Measurements from ENCODE around the gene SCN1A. TPM values are rescaled to one million over a fixed set of nuclear protein-coding genes. Genes with fewer than 3 reads are reported as not detected.
A peak's percentile ranks its signal among the peaks of the same experiment; 100 is the strongest.

The SCN1A gene
- total RNA-seq, 1 experiment from 2014 or later, result 0.62 TPM

- Histone ChIP-seq H3K36me3 (ENCODE audit: insufficient read depth, low read length, poor library complexity, severe bottlenecking) (no peaks in the 10 kb centered on the region), H3K9me3 (ENCODE audit: low read depth, low read length, poor library complexity, severe bottlenecking) (no peaks in the 10 kb centered on the region), H3K27me3 (replicated peaks; ENCODE audit: insufficient read depth, low read depth, low read length, poor library complexity) (no peaks in the 10 kb centered on the region), H3K4me3 (ENCODE audit: low read depth, low read length, poor library complexity, severe bottlenecking) (no peak overlapping the region), H3K4me1 (ENCODE audit: insufficient read depth, low read length, poor library complexity, severe bottlenecking) (no peaks in the 10 kb centered on the region), H3K27ac (ENCODE audit: low read depth, low read length, poor library complexity, severe bottlenecking) (no peak overlapping the region)
- TF ChIP-seq EZH2 (IDR thresholded peaks at IDR 0.05; ENCODE audit: borderline replicate concordance, low read depth, low read length, poor library complexity, severe bottlenecking), result no peak
- TF ChIP-seq, protein P1, sequence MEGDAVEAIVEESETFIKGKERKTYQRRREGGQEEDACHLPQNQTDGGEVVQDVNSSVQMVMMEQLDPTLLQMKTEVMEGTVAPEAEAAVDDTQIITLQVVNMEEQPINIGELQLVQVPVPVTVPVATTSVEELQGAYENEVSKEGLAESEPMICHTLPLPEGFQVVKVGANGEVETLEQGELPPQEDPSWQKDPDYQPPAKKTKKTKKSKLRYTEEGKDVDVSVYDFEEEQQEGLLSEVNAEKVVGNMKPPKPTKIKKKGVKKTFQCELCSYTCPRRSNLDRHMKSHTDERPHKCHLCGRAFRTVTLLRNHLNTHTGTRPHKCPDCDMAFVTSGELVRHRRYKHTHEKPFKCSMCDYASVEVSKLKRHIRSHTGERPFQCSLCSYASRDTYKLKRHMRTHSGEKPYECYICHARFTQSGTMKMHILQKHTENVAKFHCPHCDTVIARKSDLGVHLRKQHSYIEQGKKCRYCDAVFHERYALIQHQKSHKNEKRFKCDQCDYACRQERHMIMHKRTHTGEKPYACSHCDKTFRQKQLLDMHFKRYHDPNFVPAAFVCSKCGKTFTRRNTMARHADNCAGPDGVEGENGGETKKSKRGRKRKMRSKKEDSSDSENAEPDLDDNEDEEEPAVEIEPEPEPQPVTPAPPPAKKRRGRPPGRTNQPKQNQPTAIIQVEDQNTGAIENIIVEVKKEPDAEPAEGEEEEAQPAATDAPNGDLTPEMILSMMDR (conservative IDR thresholded peaks at IDR 0.05; ENCODE audit: low read depth, low read length), result no peak
- DNase-seq (ENCODE audit: low spot score), result no peak
- CTCF ChIA-PET, result no interaction called here
- intact Hi-C loops (cut with micrococcal nuclease; ENCODE audit: unreplicated experiment), result no loop called here
- no TSS peak for BruUV-seq (replicated peaks)
- POLR2A ChIA-PET (ENCODE audit: low non-redundant PET), result no interaction called here
Measured at GRCh38 chr2:166060191-166060590, 67.6 kb downstream of the SCN1A start.

DNA sequence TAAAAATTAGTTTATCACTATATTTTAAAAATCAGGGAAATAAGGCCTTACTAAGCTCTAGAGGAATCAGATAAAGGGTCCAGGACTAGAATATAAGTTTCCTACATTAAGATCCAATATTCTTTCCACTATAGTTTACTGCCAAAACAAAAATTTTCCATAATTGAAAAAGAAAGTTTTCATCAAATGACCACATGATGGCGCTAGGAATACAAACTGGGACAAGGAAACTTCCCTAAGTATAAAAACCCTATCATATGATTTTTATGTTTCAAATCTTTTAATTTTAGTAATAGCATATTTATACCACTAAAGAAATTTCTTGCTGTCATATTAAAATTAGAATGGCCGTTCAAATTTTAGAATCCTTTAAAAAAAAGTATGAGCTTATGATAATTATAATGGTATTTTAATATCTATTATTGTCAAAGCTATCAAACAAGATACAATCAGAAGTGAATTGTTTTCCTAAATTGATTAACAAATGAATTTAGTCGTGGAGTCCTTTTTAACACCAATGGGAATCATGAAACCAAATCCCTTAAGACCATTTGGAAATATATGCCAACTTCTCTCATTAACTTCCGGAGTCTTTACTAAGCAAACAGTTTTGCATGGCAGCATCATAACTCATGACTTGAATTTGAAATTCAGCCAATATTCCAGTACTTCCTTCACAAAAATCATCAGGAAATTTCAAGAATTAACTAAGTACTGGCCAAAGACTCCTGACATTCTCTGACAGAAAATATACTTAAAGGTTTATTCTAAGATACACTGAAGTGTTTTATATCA, 70.3 kb downstream of the SCN1A start:
- Histone ChIP-seq H3K4me3 (ENCODE audit: low read depth, low read length, poor library complexity, severe bottlenecking) (no peak overlapping the region), H3K9me3 (ENCODE audit: low read depth, low read length, poor library complexity, severe bottlenecking) (no peaks in the 10 kb centered on the region), H3K36me3 (ENCODE audit: insufficient read depth, low read length, poor library complexity, severe bottlenecking) (no peaks in the 10 kb centered on the region), H3K27ac (ENCODE audit: low read depth, low read length, poor library complexity, severe bottlenecking) (no peak overlapping the region), H3K27me3 (replicated peaks; ENCODE audit: insufficient read depth, low read depth, low read length, poor library complexity) (no peaks in the 10 kb centered on the region), H3K4me1 (ENCODE audit: insufficient read depth, low read length, poor library complexity, severe bottlenecking) (no peaks in the 10 kb centered on the region)
- TF ChIP-seq, protein P1 (conservative IDR thresholded peaks at IDR 0.05; ENCODE audit: low read depth, low read length), result peak; percentile 73
- no peak for TF ChIP-seq EZH2 (IDR thresholded peaks at IDR 0.05; ENCODE audit: borderline replicate concordance, low read depth, low read length, poor library complexity, severe bottlenecking)
- BruUV-seq (replicated peaks), result no TSS peak
- intact Hi-C loops (cut with micrococcal nuclease; ENCODE audit: unreplicated experiment), result loop anchor here (2.0 to 5.0 kb wide), 3 partner anchors 70 to 361 kb away; partner anchors contain the start of gene SCN1A
- ChIA-PET POLR2A (ENCODE audit: low non-redundant PET) (interaction anchor here (0.6 kb wide), 1 partner anchor 266 kb away, joined by 3 read pairs; no protein-coding TSS in a partner anchor), CTCF (interaction anchor here (1.2 to 3.2 kb wide), 2 partner anchors 49 to 71 kb away, joined by 4 to 18 read pairs; partner anchors contain the start of gene SCN1A)
- peak; percentile 48 for DNase-seq (ENCODE audit: low spot score)

- no peak overlapping the region for H3K27ac ChIP-seq (ENCODE audit: low read depth, low read length, poor library complexity, severe bottlenecking)
- intact Hi-C loops (cut with micrococcal nuclease; ENCODE audit: unreplicated experiment), result no loop called here
- POLR2A ChIA-PET (ENCODE audit: low non-redundant PET), result no interaction called here
- DNase-seq (ENCODE audit: low spot score), result no peak
- H3K4me3 ChIP-seq (ENCODE audit: low read depth, low read length, poor library complexity, severe bottlenecking), result no peak overlapping the region
- TF ChIP-seq, protein P1 (conservative IDR thresholded peaks at IDR 0.05; ENCODE audit: low read depth, low read length), result no peak
- no peak for TF ChIP-seq EZH2 (IDR thresholded peaks at IDR 0.05; ENCODE audit: borderline replicate concordance, low read depth, low read length, poor library complexity, severe bottlenecking)
- CTCF ChIA-PET, result no interaction called here
- H3K4me1 ChIP-seq (ENCODE audit: insufficient read depth, low read length, poor library complexity, severe bottlenecking), result no peaks in the 10 kb centered on the region
- H3K36me3 ChIP-seq (ENCODE audit: insufficient read depth, low read length, poor library complexity, severe bottlenecking), result no peaks in the 10 kb centered on the region
- H3K27me3 ChIP-seq (replicated peaks; ENCODE audit: insufficient read depth, low read depth, low read length, poor library complexity), result no peaks in the 10 kb centered on the region
- no peaks in the 10 kb centered on the region for H3K9me3 ChIP-seq (ENCODE audit: low read depth, low read length, poor library complexity, severe bottlenecking)
- BruUV-seq (replicated peaks), result no TSS peak
Measured at GRCh38 chr2:166044853-166045483, 82.9 kb downstream of the SCN1A start.
